SK-N-SH treated with all-trans-retinoic acid at 6 μM for 48 hours (cell line): ENCODE results near the gene SYT7.

Experiments used
- ATAC-seq: fragments of 200-7000 bp; cut with Tn5 transposase; 3 replicates; pipeline ENCODE4 v1.9.1; 2020; ENCODE audit warnings: mild to moderate bottlenecking, moderate library complexity
- ARNTL ChIP-seq: fragments of 450-650 bp; formaldehyde crosslinking; IDR thresholded peaks from 2 replicates; pipeline ENCODE4 v1.5.0; 2020; ENCODE audit warnings: low read depth, mild to moderate bottlenecking, moderate library complexity, borderline replicate concordance
- BACH2 ChIP-seq: fragments of 250-450 bp; sonication (Bioruptor Pico); IDR thresholded peaks from 2 replicates; pipeline ENCODE4 v1.9.0; 2021; ENCODE audit warnings: mild to moderate bottlenecking, borderline replicate concordance
- CSDC2 ChIP-seq: fragments of 250-450 bp; sonication (Bioruptor Pico); IDR thresholded peaks from 2 replicates; pipeline ENCODE4 v1.5.0; 2020; ENCODE audit warnings: mild to moderate bottlenecking, moderate library complexity
- CSRNP3 ChIP-seq: fragments of 250-450 bp; sonication (Bioruptor Pico); IDR thresholded peaks from 2 replicates; pipeline ENCODE4 v1.5.1; 2021; ENCODE audit warnings: mild to moderate bottlenecking, moderate library complexity
- ESRRG ChIP-seq: fragments of 250-450 bp; sonication (Bioruptor Pico); IDR thresholded peaks from 2 replicates; pipeline ENCODE4 v1.6.1; 2021; ENCODE audit warnings: mild to moderate bottlenecking
- GLIS3 ChIP-seq: fragments of 250-450 bp; sonication (Bioruptor Pico); IDR thresholded peaks from 2 replicates; pipeline ENCODE4 v1.5.0; 2020; ENCODE audit warnings: mild to moderate bottlenecking, moderate library complexity
- ISL1 ChIP-seq: fragments of 250-450 bp; sonication (Bioruptor Pico); IDR thresholded peaks from 2 replicates; pipeline ENCODE4 v2.1.2; 2022; ENCODE audit warnings: mild to moderate bottlenecking, moderate library complexity
- OSR1 ChIP-seq: fragments of 250-450 bp; sonication (Bioruptor Pico); IDR thresholded peaks from 2 replicates; pipeline ENCODE4 v1.8.0; 2022; ENCODE audit warnings: moderate library complexity, mild to moderate bottlenecking, inconsistent platforms
- POU6F1 ChIP-seq: fragments of 250-450 bp; sonication (Bioruptor Pico); IDR thresholded peaks from 2 replicates; pipeline ENCODE4 v1.8.0; 2021; ENCODE audit warnings: low read depth, mild to moderate bottlenecking, moderate library complexity, borderline replicate concordance
- PPARA ChIP-seq: fragments of 250-450 bp; sonication (Bioruptor Pico); IDR thresholded peaks from 2 replicates; pipeline ENCODE4 v1.5.0; 2020; ENCODE audit warnings: mild to moderate bottlenecking, borderline replicate concordance
- SNAI2 ChIP-seq: fragments of 250-450 bp; sonication (Bioruptor Pico); IDR thresholded peaks from 2 replicates; pipeline ENCODE4 v1.5.0; 2020; ENCODE audit warnings: mild to moderate bottlenecking, moderate library complexity
- ZC3H10 ChIP-seq: fragments of 250-450 bp; sonication (Bioruptor Pico); IDR thresholded peaks from 2 replicates; pipeline ENCODE4 v1.5.1; 2021; ENCODE audit warnings: mild to moderate bottlenecking, moderate library complexity
- ZFP3 ChIP-seq: fragments of 250-450 bp; sonication (Bioruptor Pico); IDR thresholded peaks from 2 replicates; pipeline ENCODE4 v1.5.0; 2020; ENCODE audit warnings: mild to moderate bottlenecking, moderate library complexity
- ZFP30 ChIP-seq: fragments of 450-650 bp; formaldehyde crosslinking; IDR thresholded peaks from 2 replicates; pipeline ENCODE4 v1.5.0; 2022; ENCODE audit warnings: mild to moderate bottlenecking, moderate library complexity
- ZNF70 ChIP-seq: fragments of 450-650 bp; formaldehyde crosslinking; IDR thresholded peaks from 2 replicates; pipeline ENCODE4 v1.5.0; 2020; ENCODE audit warnings: mild to moderate bottlenecking, moderate library complexity
- ZNF8 ChIP-seq: fragments of 450-650 bp; formaldehyde crosslinking; IDR thresholded peaks from 2 replicates; pipeline ENCODE4 v1.5.0; 2020; ENCODE audit warnings: mild to moderate bottlenecking, moderate library complexity
- TF ChIP-seq, protein P1 (sequence below): fragments of 250-450 bp; sonication (Bioruptor Pico); IDR thresholded peaks from 2 replicates; pipeline ENCODE4 v1.5.0; 2020; ENCODE audit warnings: mild to moderate bottlenecking, moderate library complexity
- TF ChIP-seq, protein P2 (sequence below): fragments of 250-450 bp; sonication (Bioruptor Pico); IDR thresholded peaks from 2 replicates; pipeline ENCODE4 v1.5.1; 2020; ENCODE audit warnings: low read depth, mild to moderate bottlenecking, moderate library complexity
- TF ChIP-seq, protein P3 (sequence below): fragments of 250-450 bp; sonication (Bioruptor Pico); IDR thresholded peaks from 2 replicates; pipeline ENCODE4 v1.8.0; 2020; ENCODE audit warnings: mild to moderate bottlenecking, moderate library complexity, borderline replicate concordance

The SYT7 gene

DNA sequence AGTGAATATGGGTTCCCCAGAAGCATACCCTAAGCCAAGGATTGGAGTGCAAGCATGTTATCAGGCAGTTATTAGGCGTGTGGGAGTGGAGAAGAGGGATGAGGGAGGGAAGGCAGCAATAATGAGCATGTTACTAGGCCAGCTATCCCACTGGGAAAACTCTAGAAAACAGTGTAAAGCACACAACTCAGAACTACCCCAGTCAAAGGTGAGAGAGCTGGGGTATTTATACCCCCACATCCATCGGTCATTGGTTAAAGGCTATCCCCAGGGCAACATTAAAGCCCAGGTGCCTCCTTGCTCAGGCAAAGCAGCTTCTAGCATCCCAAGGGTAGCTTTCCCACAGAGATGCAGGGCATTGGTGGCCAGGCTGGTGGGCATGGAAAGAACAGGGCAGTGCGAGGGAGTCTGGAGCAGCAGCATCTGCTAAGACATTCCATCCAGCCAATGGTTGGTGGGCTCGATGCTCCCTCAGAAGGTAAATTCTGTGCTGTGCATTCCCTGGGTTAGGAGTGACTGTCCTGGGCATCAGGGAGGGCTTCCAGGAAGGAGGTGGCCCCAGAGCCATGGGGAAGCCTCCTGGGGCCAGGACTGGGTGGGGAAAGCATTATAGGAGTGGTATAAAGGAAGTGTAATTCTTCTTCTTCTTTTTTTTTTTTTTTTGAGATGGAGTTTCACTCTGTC, 93.4 kb downstream of the SYT7 start:
- TF ChIP-seq ZFP3 (CRISPR knock-in tag): no peak
- TF ChIP-seq ZNF8 (CRISPR knock-in tag): no peak
- no peak for TF ChIP-seq ESRRG (CRISPR knock-in tag)
- TF ChIP-seq ARNTL (CRISPR knock-in tag): no peak
- no peak for TF ChIP-seq OSR1 (CRISPR knock-in tag)
- TF ChIP-seq CSDC2 (CRISPR knock-in tag): no peak
- no peak for TF ChIP-seq CSRNP3 (CRISPR knock-in tag)
- TF ChIP-seq ZNF70 (CRISPR knock-in tag): no peak
- TF ChIP-seq SNAI2: no peak
- TF ChIP-seq ZC3H10: no peak
- TF ChIP-seq, protein P1, sequence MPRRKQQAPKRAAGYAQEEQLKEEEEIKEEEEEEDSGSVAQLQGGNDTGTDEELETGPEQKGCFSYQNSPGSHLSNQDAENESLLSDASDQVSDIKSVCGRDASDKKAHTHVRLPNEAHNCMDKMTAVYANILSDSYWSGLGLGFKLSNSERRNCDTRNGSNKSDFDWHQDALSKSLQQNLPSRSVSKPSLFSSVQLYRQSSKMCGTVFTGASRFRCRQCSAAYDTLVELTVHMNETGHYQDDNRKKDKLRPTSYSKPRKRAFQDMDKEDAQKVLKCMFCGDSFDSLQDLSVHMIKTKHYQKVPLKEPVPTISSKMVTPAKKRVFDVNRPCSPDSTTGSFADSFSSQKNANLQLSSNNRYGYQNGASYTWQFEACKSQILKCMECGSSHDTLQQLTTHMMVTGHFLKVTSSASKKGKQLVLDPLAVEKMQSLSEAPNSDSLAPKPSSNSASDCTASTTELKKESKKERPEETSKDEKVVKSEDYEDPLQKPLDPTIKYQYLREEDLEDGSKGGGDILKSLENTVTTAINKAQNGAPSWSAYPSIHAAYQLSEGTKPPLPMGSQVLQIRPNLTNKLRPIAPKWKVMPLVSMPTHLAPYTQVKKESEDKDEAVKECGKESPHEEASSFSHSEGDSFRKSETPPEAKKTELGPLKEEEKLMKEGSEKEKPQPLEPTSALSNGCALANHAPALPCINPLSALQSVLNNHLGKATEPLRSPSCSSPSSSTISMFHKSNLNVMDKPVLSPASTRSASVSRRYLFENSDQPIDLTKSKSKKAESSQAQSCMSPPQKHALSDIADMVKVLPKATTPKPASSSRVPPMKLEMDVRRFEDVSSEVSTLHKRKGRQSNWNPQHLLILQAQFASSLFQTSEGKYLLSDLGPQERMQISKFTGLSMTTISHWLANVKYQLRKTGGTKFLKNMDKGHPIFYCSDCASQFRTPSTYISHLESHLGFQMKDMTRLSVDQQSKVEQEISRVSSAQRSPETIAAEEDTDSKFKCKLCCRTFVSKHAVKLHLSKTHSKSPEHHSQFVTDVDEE: no peak
- no peak for TF ChIP-seq POU6F1 (CRISPR knock-in tag)
- TF ChIP-seq, protein P2, sequence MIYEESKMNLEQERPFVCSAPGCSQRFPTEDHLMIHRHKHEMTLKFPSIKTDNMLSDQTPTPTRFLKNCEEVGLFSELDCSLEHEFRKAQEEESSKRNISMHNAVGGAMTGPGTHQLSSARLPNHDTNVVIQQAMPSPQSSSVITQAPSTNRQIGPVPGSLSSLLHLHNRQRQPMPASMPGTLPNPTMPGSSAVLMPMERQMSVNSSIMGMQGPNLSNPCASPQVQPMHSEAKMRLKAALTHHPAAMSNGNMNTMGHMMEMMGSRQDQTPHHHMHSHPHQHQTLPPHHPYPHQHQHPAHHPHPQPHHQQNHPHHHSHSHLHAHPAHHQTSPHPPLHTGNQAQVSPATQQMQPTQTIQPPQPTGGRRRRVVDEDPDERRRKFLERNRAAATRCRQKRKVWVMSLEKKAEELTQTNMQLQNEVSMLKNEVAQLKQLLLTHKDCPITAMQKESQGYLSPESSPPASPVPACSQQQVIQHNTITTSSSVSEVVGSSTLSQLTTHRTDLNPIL (CRISPR knock-in tag): no peak
- no peak for TF ChIP-seq GLIS3 (CRISPR knock-in tag)
- no peak for TF ChIP-seq BACH2 (CRISPR knock-in tag)
- TF ChIP-seq ISL1 (CRISPR knock-in tag): no peak
- TF ChIP-seq ZFP30 (CRISPR knock-in tag): no peak
- no peak for ATAC-seq

DNA sequence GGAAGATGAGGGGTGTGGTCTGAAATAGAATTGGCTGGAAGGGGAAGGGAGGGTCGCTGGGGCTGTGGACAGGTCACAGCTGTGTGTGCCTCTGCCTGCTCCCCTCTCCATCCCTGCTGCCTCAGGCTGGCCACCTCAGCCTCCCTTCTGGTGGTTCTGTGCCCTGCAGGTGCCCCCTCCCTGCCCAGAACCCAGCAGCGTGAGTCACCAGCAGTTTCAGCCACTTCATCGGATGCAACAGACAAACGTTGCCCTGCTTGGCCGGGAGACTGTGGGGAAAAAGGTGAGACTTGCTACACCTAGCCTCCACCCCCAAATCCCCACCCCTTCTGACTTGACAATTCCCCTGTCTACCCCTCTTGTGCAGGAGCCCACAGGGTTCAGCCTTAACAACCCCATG, 94.1 kb downstream of the SYT7 start:
- no peak for ATAC-seq
- TF ChIP-seq ZNF8 (CRISPR knock-in tag): no peak
- TF ChIP-seq ZC3H10: no peak
- no peak for TF ChIP-seq BACH2 (CRISPR knock-in tag)
- TF ChIP-seq, protein P3, sequence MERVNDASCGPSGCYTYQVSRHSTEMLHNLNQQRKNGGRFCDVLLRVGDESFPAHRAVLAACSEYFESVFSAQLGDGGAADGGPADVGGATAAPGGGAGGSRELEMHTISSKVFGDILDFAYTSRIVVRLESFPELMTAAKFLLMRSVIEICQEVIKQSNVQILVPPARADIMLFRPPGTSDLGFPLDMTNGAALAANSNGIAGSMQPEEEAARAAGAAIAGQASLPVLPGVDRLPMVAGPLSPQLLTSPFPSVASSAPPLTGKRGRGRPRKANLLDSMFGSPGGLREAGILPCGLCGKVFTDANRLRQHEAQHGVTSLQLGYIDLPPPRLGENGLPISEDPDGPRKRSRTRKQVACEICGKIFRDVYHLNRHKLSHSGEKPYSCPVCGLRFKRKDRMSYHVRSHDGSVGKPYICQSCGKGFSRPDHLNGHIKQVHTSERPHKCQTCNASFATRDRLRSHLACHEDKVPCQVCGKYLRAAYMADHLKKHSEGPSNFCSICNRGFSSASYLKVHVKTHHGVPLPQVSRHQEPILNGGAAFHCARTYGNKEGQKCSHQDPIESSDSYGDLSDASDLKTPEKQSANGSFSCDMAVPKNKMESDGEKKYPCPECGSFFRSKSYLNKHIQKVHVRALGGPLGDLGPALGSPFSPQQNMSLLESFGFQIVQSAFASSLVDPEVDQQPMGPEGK (CRISPR knock-in tag): no peak
- no peak for TF ChIP-seq ZFP30 (CRISPR knock-in tag)
- no peak for TF ChIP-seq ARNTL (CRISPR knock-in tag)
- TF ChIP-seq ZNF70 (CRISPR knock-in tag): no peak
- TF ChIP-seq, protein P2 (CRISPR knock-in tag): no peak
- no peak for TF ChIP-seq CSRNP3 (CRISPR knock-in tag)
- no peak for TF ChIP-seq ESRRG (CRISPR knock-in tag)
- TF ChIP-seq PPARA (CRISPR knock-in tag): no peak
- no peak for TF ChIP-seq POU6F1 (CRISPR knock-in tag)
- no peak for TF ChIP-seq ZFP3 (CRISPR knock-in tag)
- TF ChIP-seq GLIS3 (CRISPR knock-in tag): no peak
- TF ChIP-seq ISL1 (CRISPR knock-in tag): no peak
- TF ChIP-seq SNAI2: no peak
